GM18505 (cell line): ENCODE measurements around the gene OBSCN.

Experiments
- ATAC-seq: cut with Tn5 transposase; IDR thresholded peaks from one replicate; pipeline ENCODE4 v1.9.1; 2021; ENCODE audit not compliant: unreplicated experiment
- POLR2A ChIP-seq: IDR thresholded peaks from 4 replicates; pipeline ENCODE4 v1.6.1; 2011; ENCODE audit warnings: borderline replicate concordance; ENCODE audit not compliant: insufficient read depth, insufficient read length; ENCODE audit errors: extremely low read depth

Gene OBSCN

DNA sequence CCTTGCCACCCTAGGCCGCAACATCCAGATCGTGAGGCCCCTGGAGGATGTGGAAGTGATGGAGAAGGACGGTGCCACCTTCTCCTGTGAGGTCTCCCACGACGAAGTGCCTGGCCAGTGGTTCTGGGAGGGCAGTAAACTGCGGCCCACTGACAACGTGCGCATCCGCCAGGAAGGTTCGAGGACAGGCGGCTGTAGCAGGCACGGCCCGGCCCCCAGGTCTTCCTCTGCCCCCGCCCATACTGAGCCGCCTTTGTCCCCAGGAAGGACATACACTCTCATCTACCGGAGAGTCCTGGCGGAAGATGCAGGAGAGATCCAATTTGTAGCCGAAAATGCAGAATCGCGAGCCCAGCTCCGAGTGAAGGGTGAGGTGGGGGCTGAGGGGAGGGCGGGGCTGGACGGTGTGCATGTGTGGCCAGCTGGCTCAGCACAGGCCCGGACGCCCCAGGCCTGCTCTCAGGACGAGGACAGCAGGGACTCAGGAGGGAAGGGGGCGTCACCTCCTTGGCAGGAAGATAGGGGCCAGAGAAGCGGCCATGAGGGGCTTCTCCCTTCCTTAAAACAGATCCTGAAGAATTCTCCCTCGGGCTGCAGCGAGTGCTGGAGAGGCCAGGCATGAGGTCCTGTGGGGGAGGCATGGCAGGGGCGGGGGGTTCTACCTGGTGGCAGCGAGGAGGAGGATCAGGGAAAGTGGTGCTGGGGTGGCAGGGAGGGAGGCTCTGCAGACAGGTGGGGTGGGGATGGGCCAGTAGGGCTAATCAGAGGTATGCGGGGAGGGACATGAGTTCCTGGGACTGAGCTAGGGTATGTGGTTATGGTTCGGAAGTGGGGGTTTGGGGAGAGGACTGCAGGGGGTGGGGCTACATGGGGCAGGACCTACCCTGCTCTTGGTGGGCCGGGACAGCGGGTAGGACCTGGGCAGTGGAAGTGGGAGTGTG lies 69.9 kb downstream of the OBSCN start:
- no peak for ATAC-seq
- TF ChIP-seq POLR2A: no peak

- no peak for ATAC-seq
- TF ChIP-seq POLR2A: no peak
These were observed 70.6 kb downstream of the OBSCN start for GRCh38 chr1:228278432-228278941.

DNA sequence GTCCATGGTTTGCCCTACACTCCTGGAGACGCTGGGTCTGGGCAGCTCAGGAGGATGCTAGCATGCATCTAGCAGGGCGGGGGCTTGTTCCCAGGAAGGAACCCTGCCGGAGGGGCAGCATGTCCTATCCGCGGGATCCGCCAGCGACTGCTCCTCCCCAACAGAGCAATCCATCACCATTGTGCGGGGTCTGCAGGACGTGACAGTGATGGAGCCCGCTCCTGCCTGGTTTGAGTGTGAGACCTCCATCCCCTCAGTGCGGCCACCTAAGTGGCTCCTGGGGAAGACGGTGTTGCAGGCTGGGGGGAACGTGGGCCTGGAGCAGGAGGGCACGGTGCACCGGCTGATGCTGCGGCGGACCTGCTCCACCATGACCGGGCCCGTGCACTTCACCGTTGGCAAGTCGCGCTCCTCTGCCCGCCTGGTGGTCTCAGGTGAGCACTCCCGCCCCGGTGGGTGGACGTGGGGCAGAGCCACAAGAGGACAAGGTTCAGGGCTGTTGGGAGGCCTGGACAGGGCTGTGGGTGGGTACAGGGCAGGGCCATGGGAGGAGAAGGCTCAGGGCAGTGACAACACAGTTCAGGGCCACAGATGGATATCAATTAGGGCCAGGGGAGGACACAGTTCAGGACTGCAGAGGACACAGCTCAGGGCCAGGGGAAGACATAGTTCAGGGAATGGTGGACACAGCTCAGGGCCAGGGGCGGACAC lies 71.3 kb downstream of the OBSCN start:
- no peak for TF ChIP-seq POLR2A
- no peak for ATAC-seq

DNA sequence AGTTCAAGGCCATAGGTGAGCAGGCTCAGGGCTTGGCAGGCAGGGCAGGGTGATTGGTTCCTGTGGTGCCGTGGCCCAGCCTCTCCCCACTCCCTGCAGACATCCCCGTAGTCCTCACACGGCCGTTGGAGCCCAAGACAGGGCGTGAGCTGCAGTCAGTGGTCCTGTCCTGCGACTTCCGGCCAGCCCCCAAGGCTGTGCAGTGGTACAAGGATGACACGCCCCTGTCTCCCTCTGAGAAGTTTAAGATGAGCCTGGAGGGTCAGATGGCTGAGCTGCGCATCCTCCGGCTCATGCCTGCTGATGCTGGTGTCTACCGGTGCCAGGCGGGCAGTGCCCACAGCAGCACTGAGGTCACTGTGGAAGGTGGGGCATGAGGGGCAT lies 71.9 kb downstream of the OBSCN start:
- TF ChIP-seq POLR2A: no peak
- no peak for ATAC-seq

DNA sequence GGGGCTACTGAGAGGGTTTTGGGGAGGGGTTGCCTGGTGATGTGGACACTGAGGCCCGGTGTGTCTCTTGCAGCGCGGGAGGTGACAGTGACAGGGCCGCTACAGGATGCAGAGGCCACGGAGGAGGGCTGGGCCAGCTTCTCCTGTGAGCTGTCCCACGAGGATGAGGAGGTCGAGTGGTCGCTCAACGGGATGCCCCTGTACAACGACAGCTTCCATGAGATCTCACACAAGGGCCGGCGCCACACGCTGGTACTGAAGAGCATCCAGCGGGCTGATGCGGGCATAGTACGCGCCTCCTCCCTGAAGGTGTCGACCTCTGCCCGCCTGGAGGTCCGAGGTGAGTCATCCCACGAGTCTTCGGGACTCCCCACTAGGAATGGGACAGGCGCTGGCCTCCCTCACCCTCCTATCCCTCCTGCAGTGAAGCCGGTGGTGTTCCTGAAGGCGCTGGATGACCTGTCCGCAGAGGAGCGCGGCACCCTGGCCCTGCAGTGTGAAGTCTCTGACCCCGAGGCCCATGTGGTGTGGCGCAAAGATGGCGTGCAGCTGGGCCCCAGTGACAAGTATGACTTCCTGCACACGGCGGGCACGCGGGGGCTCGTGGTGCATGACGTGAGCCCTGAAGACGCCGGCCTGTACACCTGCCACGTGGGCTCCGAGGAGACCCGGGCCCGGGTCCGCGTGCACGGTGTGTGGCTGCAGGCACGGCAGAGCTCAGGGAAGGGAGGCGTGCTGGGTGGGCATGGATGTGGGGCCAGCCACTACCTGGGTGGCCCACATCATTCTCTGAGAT lies 72.5 kb downstream of the OBSCN start:
- TF ChIP-seq POLR2A: no peak
- no peak for ATAC-seq

GRCh38 chr1:228280961-228281591 lies 73.2 kb downstream of the OBSCN start:
- TF ChIP-seq POLR2A: no peak
- ATAC-seq: no peak

- no peak for ATAC-seq
- TF ChIP-seq POLR2A: no peak
These were observed 73.9 kb downstream of the OBSCN start for GRCh38 chr1:228281631-228282328.

DNA sequence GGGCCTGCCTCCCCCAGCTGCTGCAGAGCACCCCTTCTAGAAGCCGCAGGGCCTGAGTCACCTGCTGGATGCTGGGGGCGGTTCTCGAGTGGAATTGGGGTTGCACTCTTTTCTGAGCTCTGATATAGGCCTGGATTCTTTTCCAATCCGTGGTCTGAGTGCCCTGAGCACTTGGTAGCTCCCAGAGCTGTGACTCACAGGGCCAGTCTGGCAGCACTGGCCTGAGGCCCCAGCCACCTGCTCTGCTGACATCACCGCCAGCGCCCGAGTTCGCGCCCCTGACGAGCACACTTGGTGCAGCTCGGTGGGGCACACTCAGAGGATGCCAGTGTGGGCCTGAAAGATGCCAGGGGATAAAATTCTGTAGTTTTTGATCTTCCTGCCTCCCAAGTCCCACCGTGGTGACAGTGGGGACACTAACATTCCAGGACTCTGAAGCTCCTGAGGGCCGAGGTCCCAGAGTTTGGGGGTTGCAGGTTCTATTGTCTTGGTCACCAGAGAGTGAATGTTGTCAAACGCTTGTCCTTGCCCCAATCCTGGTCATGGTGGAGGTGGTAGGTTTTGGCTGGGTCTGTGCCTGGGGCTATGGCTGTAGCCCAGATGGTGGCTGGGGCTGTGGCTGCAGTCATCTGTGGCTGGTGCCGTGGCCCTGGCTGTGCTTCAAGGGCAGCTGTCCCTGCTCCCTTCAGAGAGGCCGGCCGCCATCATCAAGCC lies 74.6 kb downstream of the OBSCN start:
- no peak for ATAC-seq
- no peak for TF ChIP-seq POLR2A

DNA sequence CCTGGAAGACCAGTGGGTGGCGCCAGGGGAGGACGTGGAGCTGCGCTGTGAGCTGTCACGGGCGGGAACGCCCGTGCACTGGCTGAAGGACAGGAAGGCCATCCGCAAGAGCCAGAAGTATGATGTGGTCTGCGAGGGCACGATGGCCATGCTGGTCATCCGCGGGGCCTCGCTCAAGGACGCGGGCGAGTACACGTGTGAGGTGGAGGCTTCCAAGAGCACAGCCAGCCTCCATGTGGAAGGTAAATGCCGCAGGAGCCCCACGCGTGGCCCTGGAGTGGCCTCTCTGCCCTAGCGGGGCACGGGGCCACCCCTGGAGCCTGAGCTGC lies 75.2 kb downstream of the OBSCN start:
- ATAC-seq: no peak
- no peak for TF ChIP-seq POLR2A

- ATAC-seq: no peak
- TF ChIP-seq POLR2A: no peak
These were observed 75.8 kb downstream of the OBSCN start for GRCh38 chr1:228283476-228284147.

DNA sequence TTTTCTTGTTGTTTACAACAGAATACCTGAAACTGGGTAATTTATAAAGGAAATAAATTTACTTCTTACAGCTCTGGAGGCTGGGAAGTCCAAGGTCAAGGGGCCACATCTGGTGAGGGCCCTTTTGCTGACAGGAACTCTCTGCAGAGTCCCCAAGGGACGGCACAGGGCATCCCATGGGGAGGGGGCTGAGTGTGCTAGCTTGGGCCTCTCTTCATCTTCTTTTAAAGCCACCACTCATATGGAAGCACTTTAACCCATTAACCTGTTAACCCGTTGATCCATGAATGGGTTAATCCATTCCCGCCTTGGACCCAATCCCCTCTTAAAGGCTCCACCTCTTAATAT lies 76.3 kb downstream of the OBSCN start:
- no peak for ATAC-seq
- no peak for TF ChIP-seq POLR2A
